ENCODE data around the gene TRIOBP. TPM values are rescaled to one million over a fixed set of nuclear protein-coding genes. Genes with fewer than 3 reads are reported as not detected.

The TRIOBP gene
- total and polyA plus RNA-seq, 2 of the 13 experiments (the other 11 are each of a cell fraction or from before 2014, with no cell fraction given) = 6.1 to 15.4 TPM

DNA sequence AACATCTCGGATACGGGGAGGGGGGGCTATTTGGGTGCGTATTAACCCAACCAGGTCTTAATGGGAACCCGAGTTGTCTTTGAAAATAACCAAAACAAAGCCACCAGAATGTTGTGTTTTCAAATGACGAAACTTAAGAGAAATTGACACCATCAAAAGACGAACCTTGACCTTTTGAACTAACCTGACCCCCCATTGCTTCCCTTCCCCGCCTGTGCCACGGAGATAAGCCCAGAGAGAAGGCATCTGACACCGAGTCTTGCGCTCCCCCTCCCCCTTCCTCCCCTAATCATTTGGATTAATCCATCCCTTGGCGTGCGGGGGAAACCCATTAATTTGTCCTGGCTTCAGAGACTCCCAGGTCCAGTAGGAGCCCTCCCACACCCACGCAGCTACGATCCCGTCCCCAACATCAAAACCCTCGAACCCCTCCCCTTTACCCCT is 106.4 kb downstream of the TRIOBP start (continued):
- TF ChIP-seq, protein P1, sequence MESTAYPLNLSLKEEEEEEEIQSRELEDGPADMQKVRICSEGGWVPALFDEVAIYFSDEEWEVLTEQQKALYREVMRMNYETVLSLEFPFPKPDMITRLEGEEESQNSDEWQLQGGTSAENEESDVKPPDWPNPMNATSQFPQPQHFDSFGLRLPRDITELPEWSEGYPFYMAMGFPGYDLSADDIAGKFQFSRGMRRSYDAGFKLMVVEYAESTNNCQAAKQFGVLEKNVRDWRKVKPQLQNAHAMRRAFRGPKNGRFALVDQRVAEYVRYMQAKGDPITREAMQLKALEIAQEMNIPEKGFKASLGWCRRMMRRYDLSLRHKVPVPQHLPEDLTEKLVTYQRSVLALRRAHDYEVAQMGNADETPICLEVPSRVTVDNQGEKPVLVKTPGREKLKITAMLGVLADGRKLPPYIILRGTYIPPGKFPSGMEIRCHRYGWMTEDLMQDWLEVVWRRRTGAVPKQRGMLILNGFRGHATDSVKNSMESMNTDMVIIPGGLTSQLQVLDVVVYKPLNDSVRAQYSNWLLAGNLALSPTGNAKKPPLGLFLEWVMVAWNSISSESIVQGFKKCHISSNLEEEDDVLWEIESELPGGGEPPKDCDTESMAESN (CRISPR knock-in tag; conservative IDR thresholded peaks at IDR 0.05) = peak; percentile 75; the same call in 1 of the 2 replicates
- TF ChIP-seq, protein P2, sequence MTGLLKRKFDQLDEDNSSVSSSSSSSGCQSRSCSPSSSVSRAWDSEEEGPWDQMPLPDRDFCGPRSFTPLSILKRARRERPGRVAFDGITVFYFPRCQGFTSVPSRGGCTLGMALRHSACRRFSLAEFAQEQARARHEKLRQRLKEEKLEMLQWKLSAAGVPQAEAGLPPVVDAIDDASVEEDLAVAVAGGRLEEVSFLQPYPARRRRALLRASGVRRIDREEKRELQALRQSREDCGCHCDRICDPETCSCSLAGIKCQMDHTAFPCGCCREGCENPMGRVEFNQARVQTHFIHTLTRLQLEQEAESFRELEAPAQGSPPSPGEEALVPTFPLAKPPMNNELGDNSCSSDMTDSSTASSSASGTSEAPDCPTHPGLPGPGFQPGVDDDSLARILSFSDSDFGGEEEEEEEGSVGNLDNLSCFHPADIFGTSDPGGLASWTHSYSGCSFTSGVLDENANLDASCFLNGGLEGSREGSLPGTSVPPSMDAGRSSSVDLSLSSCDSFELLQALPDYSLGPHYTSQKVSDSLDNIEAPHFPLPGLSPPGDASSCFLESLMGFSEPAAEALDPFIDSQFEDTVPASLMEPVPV (CRISPR knock-in tag; IDR thresholded peaks at IDR 0.05) = 0 out of 2 replicates have a peak, but pooled peaks have one; percentile 30
- TF ChIP-seq TCF7 (IDR thresholded peaks at IDR 0.05; ENCODE audit: low read depth) (peak; percentile 55; the same call in 1 of the 2 replicates), BORCS8-MEF2B (CRISPR knock-in tag; IDR thresholded peaks at IDR 0.05) (peak; percentile 21; the same call in 1 of the 2 replicates), CEBPG (CRISPR knock-in tag; IDR thresholded peaks at IDR 0.05) (peak; percentile 79), REPIN1 (CRISPR knock-in tag; IDR thresholded peaks at IDR 0.05; ENCODE audit: borderline replicate concordance, low read depth) (peak; percentile 70; the same call in 1 of the 2 replicates), THAP11 (CRISPR knock-in tag; IDR thresholded peaks at IDR 0.05) (no peak; the same call in 1 of the 2 replicates), CC2D1A (CRISPR knock-in tag; IDR thresholded peaks at IDR 0.05) (no peak), POGZ (CRISPR knock-in tag; IDR thresholded peaks at IDR 0.05) (no peak; the same call in 1 of the 2 replicates), ZFAT (CRISPR knock-in tag; conservative IDR thresholded peaks at IDR 0.05) (no peak), PCBP2 (optimal IDR thresholded peaks at IDR 0.05; ENCODE audit: low read depth, low read length, poor library complexity, severe bottlenecking) (no peak), FOXP1 (IDR thresholded peaks at IDR 0.05) (no peak), FOXP1 (CRISPR knock-in tag; IDR thresholded peaks at IDR 0.05) (peak; percentile 53; the same call in 1 of the 2 replicates), SOX6 (IDR thresholded peaks at IDR 0.05) (no peak), SOX6 (CRISPR knock-in tag; IDR thresholded peaks at IDR 0.05) (peak; percentile 75; the same call in 1 of the 2 replicates), CREM (IDR thresholded peaks at IDR 0.05) (peak; percentile 76), CREM (CRISPR knock-in tag; IDR thresholded peaks at IDR 0.05) (no peak), ZNF121 (CRISPR knock-in tag; IDR thresholded peaks at IDR 0.05) (no peak), HOXD1 (CRISPR knock-in tag; IDR thresholded peaks at IDR 0.05) (no peak), ARNT2 (CRISPR knock-in tag; IDR thresholded peaks at IDR 0.05; ENCODE audit: low read depth) (no peak), ZNF577 (CRISPR knock-in tag; IDR thresholded peaks at IDR 0.05; ENCODE audit: borderline replicate concordance, low read depth) (no peak), SMAD1 (CRISPR knock-in tag; IDR thresholded peaks at IDR 0.05; ENCODE audit: borderline replicate concordance, low read depth) (no peak), KMT2A (CRISPR knock-in tag; IDR thresholded peaks at IDR 0.05) (peak; percentile 35; the same call in 1 of the 2 replicates), TEAD2 (CRISPR knock-in tag; IDR thresholded peaks at IDR 0.05) (no peak), SMYD3 (CRISPR knock-in tag; IDR thresholded peaks at IDR 0.05) (0 out of 2 replicates have a peak, but pooled peaks have one; percentile 45), IRX3 (CRISPR knock-in tag; IDR thresholded peaks at IDR 0.05; ENCODE audit: borderline replicate concordance, low read depth) (0 out of 2 replicates have a peak, but pooled peaks have one; percentile 52), FOXK1 (CRISPR knock-in tag; IDR thresholded peaks at IDR 0.05; ENCODE audit: borderline replicate concordance, low read depth) (peak; percentile 11; the same call in 1 of the 2 replicates), TCF7L2 (IDR thresholded peaks at IDR 0.05; ENCODE audit: low read depth, low read length) (peak; percentile 77; the same call in 1 of the 2 replicates)
- TF ChIP-seq, protein P3, sequence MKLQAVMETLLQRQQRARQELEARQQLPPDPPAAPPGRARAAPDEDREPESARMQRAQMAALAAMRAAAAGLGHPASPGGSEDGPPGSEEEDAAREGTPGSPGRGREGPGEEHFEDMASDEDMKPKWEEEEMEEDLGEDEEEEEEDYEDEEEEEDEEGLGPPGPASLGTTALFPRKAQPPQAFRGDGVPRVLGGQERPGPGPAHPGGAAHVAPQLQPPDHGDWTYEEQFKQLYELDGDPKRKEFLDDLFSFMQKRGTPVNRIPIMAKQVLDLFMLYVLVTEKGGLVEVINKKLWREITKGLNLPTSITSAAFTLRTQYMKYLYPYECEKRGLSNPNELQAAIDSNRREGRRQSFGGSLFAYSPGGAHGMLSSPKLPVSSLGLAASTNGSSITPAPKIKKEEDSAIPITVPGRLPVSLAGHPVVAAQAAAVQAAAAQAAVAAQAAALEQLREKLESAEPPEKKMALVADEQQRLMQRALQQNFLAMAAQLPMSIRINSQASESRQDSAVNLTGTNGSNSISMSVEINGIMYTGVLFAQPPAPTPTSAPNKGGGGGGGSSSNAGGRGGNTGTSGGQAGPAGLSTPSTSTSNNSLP (IDR thresholded peaks at IDR 0.05; ENCODE audit: low read depth, low read length) = peak; percentile 63
